ENCODE results near the gene NUMA1.

NUMA1 gene, protein sequence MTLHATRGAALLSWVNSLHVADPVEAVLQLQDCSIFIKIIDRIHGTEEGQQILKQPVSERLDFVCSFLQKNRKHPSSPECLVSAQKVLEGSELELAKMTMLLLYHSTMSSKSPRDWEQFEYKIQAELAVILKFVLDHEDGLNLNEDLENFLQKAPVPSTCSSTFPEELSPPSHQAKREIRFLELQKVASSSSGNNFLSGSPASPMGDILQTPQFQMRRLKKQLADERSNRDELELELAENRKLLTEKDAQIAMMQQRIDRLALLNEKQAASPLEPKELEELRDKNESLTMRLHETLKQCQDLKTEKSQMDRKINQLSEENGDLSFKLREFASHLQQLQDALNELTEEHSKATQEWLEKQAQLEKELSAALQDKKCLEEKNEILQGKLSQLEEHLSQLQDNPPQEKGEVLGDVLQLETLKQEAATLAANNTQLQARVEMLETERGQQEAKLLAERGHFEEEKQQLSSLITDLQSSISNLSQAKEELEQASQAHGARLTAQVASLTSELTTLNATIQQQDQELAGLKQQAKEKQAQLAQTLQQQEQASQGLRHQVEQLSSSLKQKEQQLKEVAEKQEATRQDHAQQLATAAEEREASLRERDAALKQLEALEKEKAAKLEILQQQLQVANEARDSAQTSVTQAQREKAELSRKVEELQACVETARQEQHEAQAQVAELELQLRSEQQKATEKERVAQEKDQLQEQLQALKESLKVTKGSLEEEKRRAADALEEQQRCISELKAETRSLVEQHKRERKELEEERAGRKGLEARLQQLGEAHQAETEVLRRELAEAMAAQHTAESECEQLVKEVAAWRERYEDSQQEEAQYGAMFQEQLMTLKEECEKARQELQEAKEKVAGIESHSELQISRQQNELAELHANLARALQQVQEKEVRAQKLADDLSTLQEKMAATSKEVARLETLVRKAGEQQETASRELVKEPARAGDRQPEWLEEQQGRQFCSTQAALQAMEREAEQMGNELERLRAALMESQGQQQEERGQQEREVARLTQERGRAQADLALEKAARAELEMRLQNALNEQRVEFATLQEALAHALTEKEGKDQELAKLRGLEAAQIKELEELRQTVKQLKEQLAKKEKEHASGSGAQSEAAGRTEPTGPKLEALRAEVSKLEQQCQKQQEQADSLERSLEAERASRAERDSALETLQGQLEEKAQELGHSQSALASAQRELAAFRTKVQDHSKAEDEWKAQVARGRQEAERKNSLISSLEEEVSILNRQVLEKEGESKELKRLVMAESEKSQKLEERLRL (N-terminal part only)

DNA sequence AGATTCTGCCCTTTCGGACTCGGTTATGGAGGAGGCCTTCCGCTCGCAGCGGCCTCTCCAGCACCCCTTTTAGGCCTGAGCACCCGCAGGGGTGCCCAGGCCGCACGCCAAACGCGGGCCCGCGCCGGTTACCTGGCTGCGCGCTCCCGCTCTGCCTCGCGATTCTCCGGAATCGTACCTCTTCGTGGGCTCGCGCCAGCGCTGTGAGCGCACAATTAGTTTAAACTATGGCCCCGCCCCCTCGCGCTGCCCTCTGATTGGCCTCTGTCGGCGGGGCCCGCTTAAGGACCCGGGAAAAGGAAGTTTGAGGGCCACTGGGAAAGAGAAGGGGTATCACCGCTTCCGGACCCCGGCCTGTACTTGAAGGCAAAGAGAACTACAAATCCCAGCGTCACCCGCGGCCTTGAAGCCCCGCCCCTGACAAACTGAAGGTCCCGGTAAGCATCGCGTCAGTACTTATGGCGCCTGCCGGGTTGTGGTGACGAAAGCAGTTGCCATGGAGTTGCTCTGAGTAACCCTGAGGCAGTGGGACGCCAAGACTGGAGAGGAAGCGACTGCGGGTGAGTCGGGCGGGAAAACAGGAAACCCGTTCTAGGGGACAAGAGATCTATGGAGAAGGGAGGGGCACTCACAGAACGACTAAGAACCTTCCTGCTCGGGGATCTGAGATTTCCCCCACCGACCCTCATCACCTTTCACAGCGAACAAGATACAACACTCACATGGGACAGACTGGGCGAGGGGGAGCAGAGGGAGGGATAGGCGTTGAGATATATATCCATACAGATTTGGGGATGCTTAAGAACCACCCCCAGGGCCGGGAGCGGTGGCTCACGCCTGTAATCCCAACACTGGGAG, at the start of gene NUMA1, which contains the start of gene LRRC51:
Gene NUMA1 (minus strand): TSS at position 217 of the 858 bp plus-strand sequence. CDS start 44,599 bp downstream, outside the sequence.
Gene LRRC51 (plus strand): TSS at position 525 of the 858 bp plus-strand sequence. CDS start 8,234 bp downstream, outside the sequence.
- peak; percentile 99 for DNase-seq

DNA sequence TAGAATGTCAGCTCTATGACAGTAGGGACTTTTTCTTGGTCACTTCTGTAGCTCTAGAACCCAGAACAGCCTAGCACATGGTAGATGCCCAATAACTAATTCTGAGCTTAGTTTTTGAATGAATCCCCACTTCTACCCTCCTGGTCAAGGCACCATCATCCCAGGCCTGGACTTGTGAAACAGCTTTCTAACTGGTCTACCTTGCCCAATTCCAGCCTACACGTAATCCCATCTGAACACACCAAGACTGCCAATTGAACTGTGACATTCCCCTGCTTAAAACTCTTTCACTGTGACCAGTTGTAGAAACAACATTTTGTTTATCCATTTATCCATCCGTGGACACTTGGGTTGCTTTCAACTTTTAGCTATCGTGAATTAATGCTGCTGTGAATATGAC, 49.0 kb upstream of the NUMA1 start:
- DNase-seq = no peak

DNA sequence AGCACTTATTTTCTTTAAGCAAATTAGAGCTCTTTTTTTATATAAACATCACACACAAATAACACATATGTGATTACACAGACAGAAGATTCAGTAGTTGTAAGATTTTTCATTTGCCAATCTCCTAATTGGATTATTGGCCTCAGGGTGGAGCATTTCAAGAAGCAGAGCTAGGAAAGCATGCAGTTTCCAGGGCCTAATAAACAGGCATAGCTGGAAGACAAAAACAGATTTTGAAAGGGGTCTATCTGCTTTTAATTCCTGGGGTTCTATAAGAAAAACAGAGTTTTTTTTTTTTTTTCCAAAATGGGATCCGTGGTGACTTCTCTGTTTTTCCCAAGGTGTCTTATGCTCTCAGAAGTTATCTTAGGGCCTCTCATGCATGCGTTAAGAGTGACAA, 47.6 kb upstream of the NUMA1 start:
- no peak for DNase-seq

DNA sequence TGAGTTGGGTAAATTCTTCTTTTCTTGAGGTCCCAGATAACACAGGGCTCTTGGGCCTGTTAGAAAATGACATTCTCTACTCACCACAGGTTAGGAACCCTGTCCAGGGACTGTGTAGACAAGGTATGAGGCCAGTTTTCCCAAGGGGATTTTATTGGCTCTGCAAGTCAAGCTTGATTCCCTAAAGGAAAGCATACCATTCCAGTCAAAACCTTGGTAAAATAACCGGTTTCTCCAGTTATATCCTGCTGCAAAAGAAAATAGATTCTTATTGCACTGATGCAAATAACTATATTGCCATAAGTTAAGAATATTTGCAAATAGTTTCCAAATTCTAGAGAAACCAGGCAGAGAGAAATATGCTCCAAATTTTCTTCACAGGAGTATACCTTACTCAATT, 45.6 kb upstream of the NUMA1 start:
- no peak for DNase-seq

DNA sequence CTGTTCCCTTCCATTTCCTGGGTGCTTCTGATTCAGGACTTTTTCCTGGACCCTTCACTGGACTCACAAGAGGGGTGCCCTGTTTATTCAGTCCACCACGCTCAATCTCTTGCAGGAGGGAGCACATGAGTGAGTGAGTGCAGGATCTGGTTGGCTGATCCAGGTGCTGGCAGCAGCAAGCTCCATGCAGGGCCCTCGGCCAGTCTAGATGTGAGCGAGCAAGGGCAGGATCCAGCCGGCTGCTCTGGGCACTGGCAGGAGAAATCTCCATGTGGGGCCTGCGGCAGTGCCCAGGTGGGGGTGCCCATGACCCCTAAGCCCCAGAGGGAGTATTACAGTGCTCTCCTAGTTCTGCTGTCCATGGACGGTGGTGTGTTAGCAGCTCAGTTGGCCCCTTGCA, 43.7 kb upstream of the NUMA1 start:
- DNase-seq = no peak

DNA sequence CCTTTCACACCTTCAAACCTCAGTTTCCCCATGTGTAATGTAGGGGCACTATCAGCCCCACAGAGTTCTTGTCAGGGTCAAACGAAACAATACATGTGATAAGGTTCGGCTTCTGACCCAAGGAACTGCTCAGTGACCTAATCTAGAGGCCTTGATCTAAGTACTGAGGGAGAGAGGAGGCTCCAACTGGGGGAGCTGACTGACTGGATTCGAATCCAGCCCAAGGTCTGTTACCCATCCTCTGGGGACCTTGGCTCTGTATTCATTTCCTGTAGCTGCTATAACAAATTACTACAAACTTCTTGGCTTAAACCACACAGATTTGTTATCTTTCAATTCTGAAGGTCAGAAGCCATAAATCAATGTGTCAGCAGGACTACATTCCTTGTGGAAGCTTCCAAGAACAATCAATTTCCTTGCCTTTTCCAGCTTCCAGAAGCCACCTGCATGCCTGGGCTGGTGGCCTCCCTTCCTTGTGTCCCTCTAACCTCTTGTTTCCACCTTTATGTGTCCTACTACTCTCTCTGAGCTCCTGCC, 42.8 kb upstream of the NUMA1 start:
- DNase-seq = no peak

DNA sequence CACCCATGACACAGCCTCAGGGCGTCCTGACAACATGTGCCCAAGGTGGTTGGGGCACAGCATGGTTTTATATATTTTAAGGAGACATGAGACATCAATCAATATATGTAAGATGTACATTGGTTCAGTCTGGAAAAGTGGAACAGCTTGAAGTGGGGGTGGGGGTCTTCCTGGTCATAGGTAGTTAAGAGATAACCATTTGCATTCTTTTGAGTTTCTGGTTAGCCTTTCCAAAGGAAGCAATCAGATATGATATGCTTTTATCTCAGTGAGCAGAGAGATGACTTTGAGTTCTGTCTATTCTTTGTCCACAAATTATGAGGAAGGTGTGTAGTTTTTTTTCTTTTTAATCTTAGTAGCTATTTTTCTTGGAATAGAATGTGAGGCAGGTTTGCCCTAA, 42.3 kb upstream of the NUMA1 start:
- no peak for DNase-seq

DNA sequence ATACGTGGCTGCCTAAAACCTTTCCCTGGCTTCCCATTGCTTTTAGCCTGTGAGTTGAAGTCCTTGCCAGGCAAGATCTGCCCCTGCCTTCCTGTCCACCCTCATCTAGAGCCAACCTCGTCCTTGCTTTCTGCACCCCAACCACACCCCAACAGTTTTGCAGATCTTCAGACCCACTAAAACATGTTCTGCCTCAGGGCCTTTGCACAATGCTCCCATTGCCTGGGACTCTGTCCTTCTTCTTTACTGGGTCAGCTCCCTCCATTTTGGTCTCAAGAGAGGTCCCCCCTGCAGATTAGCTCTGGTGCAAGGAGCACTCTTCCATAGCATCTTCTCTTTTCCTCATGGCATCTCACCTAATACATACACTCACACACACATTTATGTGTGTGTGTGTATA, 40.6 kb upstream of the NUMA1 start:
- DNase-seq = no peak

DNA sequence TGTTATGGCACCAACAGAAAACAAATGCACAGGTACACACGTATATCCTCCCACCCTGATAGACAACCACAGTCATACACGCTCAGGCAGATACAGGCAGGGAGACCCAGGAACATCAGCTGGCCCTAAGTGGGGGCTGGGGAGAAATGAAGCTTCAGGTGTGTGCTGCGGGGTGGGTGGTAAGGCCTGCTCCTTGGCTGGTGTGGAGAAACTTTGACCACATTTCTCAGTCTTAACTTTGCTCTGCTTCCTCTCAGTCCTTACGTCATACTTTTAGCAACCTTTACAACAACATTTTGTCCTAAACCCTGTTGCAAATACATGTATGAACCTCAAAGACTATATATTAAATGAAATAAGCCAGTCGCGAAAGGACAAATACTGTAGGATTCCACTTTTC, 38.9 kb upstream of the NUMA1 start:
- peak; percentile 14 for DNase-seq

DNA sequence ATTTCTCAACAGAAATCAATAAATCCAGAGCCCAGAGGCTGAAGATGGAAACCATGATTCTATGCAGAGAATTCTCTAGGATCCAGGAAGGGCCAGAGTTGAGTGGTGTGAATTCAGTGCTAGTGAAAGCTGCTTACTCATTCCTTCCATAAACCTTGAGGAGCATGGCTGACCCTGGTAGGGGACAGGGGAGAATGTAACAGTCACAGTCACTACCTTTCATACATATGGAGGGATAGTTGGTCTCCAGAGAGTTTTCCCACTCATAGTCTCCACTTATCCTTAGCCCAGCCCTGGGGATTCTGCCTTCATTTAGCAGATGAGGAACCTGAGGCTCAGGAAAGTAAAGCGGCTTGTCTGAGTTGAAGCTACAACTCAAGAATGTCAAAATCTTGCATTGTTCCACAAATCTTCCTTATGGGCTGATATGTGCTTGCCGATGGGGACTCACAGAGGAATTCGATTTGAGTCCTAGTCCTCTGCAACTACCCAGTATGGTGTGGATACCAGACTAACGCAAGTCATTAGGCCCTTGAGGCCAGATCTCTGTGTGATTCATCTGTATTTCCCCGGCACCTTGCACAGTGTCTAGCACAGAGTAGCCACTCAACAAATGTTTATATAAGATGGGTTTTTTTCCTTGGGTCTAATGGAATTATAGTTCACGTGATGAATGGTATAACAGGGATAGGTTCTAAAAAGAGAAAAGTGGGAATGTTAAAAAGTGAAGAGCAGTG, 35.8 kb upstream of the NUMA1 start:
- DNase-seq = no peak

DNA sequence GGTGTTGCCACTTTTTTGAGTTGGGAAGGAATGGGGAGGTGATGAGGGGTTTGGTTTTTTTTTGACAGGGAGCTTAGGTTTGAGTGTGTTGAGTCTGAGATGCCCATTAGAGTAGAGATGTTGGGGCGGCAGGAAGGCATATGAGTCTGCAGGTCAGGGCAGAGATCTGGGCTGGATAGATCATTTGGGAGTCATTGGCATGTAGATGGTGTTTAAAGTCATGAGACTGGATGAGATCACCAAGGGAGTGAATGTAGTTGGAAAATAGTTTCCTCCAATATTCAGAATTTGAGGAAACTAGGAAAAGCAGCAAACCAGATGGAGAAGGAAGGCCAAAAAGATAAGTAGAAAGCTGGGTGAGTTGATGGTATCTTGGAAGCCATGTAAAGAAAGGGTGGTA, 34.2 kb upstream of the NUMA1 start:
- DNase-seq = no peak

DNA sequence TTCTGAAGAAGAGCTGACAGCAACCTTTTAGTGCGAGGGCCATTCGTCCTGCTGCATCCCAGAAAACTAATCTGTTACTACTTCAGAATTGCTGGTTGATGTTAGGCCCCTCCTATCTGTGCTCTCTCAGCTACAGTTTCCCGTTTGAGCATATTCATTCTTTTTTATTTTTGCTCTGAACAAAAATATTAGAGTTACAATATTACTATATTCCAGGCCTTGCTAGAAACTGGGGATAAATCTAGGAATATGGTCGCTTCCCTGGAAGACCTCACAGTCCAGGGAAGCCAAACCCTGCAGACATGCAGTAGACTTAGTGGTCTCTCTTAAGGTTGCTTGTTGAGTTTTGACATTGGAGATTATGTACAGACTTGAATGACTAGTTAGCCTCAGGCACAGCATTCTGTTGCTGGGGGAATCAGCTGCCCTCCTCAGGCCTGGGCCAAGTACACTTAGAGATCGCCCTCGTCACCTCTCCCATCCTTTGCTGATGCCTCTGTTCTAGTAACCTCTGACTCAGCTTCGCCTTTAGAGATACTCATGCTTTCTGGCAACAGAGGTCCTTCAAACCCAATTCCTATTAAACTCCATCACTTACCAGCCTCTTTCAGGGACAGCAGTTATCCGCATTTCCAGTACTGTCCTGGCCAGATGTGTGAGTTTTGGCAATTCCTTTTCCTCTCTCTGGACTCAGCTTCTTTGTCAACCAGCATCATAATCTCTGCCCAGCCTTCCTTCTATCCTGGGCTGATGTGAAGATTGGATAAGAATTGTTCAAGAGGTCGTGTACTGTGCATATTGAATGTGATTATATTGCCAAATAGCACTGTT, 32.9 kb upstream of the NUMA1 start:
- DNase-seq = no peak

DNA sequence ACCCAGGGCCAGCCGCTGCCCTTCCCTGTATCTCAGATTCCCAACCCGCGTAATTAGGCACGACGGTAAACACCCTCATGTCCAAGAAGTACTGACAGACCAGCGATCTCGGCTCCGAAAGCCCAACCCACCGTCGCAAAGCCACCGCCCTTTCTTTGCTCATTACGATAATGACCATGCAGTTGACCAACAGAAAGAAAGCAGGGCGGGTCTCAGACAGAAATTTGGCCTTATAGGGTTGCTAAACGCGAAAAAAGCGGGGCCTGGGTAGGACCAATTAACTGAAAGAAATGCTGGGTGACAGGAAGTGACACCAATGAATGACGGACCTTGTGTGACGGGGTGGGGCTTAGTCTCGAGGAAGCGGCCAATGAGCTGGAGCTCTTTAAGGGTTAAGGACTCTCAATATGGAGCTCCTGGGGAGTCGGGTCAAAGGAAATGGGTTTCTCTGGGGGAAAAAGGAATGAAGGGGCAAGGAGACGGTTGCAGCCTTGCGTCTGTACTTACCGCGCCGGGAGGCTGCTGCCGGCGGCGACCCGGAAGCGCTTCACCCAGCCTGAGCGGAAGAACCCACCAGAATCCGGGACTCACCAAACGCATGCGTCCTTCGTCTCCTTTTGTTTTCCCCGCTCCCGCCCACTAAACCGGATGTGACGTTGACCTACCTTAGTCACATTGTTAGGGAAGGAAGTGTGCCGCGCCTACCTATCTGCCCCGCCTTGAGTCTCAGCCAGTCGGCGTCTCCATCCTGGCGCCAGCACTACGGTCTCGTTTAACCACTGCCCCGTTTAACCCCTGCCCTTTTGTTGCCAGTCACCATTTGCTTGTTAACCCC, 32.0 kb upstream of the NUMA1 start, which contains the start of gene ANAPC15:
Gene ANAPC15 (minus strand): TSS at position 553 of the 835 bp plus-strand sequence. CDS start 1,419 bp downstream, outside the sequence.
- DNase-seq = peak; percentile 96

DNA sequence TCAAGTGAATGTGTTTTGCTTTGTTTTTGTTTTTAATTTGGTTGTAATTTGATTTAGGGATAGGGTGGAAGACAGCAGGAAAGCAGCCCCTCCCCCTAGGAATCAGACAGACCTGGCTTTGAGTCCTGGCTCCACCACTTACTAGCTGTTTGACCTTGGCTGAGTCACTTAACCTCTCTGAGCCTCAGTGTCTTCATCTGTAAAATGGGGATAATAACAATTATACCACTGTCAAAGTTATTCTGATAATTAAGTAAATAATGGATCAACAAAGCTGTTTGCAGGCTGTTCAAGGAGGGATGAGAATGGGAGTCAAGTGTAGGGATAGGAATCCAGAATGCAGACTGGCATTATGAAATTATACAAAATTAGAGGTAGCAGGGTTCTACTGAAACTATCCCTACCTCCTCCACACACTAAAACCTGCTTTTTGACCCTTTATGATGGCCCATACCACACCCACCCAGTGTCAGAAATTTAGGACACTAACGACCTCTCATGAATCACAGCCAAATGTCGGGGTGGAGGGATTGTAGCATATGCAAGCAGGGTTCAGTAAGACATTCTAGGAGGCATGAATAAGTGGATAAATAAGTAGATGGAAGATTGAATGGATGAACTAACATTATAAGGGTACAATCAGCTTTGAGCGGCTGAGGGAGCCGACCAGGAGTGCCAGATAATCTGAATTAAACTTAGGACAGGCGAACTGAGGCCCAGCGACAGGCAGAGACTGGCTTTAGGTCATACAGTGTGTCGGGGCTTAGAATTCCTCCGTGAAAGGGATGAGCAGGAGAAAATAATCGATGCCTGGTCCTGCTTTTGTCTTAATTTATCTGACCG, 31.2 kb upstream of the NUMA1 start:
- no peak for DNase-seq

DNA sequence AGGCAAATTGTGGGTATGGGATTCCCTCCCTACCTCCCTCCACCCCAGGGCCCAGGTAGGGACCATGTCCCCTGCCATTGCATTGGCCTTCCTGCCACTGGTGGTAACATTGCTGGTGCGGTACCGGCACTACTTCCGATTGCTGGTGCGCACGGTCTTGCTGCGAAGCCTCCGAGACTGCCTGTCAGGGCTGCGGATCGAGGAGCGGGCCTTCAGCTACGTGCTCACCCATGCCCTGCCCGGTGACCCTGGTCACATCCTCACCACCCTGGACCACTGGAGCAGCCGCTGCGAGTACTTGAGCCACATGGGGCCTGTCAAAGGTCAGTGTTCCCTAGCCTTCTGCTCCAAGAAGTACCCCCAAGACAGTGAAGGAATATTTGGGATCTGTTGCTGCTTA, 25.5 kb upstream of the NUMA1 start, which contains the start of gene TOMT:
Gene TOMT (plus strand): TSS at position 37 of the 400 bp plus-strand sequence. CDS start 28 bp downstream, at position 65.
- no peak for DNase-seq

DNA sequence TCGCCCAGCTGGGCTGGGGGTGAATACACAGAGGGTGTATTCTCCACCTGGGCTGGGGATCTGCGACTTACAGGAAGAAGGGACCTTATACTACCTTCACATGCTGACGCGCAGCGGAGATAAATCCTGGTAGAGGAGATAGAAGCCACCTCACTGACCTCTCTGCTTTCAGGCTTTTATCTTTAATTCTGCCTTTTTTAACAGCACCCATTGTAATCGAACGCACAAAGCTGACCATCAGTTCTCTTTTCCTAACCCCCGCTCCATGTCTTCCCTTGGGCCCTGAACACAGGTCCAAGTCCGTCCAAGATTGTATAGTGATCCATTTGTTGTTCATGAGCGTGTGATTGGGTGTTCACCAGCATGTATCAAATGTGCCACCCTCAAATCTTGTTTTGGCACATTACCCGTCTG, 23.4 kb upstream of the NUMA1 start:
- no peak for DNase-seq

DNA sequence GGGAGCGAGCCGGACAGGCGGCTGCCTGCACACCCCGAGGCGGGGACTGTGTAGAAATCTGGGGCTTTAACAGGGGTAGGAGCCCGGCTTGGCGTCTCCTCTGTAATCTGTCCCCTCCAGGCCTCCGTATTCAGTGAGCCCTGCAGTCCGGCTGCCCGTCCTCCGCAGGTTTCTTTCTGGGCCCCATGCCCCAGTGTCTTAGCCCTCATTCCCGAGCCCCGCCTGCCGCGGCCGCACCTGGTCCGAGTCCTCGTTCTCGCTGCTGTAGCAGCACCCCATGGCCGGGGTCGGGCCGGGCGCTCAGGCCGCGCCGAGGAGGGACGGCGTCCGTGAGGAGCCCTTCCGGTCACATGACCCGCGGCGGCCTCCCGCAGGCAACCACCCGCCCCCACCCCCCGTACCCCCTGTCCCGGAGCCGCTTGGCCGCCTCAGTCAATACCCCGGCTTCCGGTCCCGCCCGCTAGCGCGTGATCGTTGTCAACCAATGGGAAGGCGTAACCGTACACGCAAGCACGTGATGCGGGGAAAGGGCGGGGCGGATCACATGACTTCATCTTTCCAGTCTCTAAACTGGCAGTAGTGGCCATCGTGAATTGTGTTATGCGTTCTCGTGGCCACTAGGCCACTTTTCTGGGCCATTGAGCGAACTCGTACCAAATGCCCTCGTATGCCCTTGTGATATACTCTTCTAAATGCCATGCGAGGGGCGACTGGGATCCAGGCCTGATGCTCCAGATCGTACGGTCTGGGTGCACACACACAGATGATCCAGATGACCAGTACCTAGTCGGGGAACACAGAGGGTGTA, 22.8 kb upstream of the NUMA1 start, which contains the start of gene LAMTOR1:
Gene LAMTOR1 (minus strand): TSS at position 352 of the 808 bp plus-strand sequence. CDS start 73 bp downstream, at position 279.
- DNase-seq = peak; percentile 99

Measured in NK-92 treated with Interleukin-12 subunit alpha and Interleukin-12 subunit beta, amount 100 ng/mL, for 24 hours (cell line).